Activated CD4-positive, alpha-beta memory T cell treated with anti-CD3 and anti-CD28 coated beads for 36 hours (primary cell): ENCODE measurements around the gene CEP250. TPM values are rescaled to one million over a fixed set of nuclear protein-coding genes. Genes with fewer than 3 reads are reported as not detected.

ENCODE experiments used
- CTCF ChIA-PET: fragments of 350-600 bp; sonication (Branson Sonifier 250); formaldehyde crosslinking; loops from one replicate; lab custom pipeline; 2021; ENCODE audit warnings: antibody characterized with exemption, inconsistent platforms; lab: Charles Lee
- POLR2A ChIA-PET: fragments of 350-600 bp; sonication (Branson Sonifier 250); formaldehyde crosslinking; loops from one replicate; lab custom pipeline; 2021; ENCODE audit warnings: antibody characterized with exemption; lab: Charles Lee
- DNase-seq: peaks from one replicate; pipeline ENCODE4 v3.0.0-alpha.2; 2020
- H3K27ac Mint-ChIP-seq: one replicate; pipeline ENCODE4 v1.8.0; 2021; ENCODE audit warnings: mixed read lengths
- H3K27me3 Mint-ChIP-seq: one replicate; pipeline ENCODE4 v1.8.0; 2021; ENCODE audit warnings: mixed read lengths
- H3K36me3 Mint-ChIP-seq: one replicate; pipeline ENCODE4 v1.8.0; 2021; ENCODE audit warnings: mixed read lengths
- H3K4me1 Mint-ChIP-seq: one replicate; pipeline ENCODE4 v1.8.0; 2021; ENCODE audit warnings: low read depth, mixed read lengths
- H3K4me3 Mint-ChIP-seq: one replicate; pipeline ENCODE4 v1.8.0; 2021; ENCODE audit warnings: mild to moderate bottlenecking, mixed read lengths
- H3K9me3 Mint-ChIP-seq: one replicate; pipeline ENCODE4 v1.8.0; 2021; ENCODE audit warnings: mixed read lengths
- intact Hi-C: fragments of 100-400 bp; cut with micrococcal nuclease; formaldehyde crosslinking; loops from one replicate; pipeline ENCODE4 v1.15.1; 2023
- total RNA-seq, 2 experiments: library from RNA; stranded (reverse); gene quantifications; one replicate each; pipeline ENCODE4 v1.2.3, GENCODE V29; 2021

CEP250 gene
- total RNA-seq, 2 experiments from 2014 or later, result 47.2 to 60.8 TPM

- ChIA-PET CTCF (no interaction called here), POLR2A (no interaction called here)
- H3K36me3 Mint-ChIP-seq, result peaks cover 10% of the 10 kb centered on the region
- no peak for DNase-seq
- no peaks in the 10 kb centered on the region for H3K4me1 Mint-ChIP-seq
- intact Hi-C loops, result no loop called here
- H3K4me3 Mint-ChIP-seq, result no peak overlapping the region
- H3K27ac Mint-ChIP-seq, result no peak overlapping the region
- H3K9me3 Mint-ChIP-seq, result no peaks in the 10 kb centered on the region
- no peaks in the 10 kb centered on the region for H3K27me3 Mint-ChIP-seq
Measured at GRCh38 chr20:35555951-35556645, 100.7 kb downstream of the CEP250 start.

- ChIA-PET POLR2A (no interaction called here), CTCF (no interaction called here)
- DNase-seq, result no peak
- Mint-ChIP-seq H3K9me3 (no peaks in the 10 kb centered on the region), H3K27ac (no peak overlapping the region), H3K4me1 (no peaks in the 10 kb centered on the region), H3K27me3 (no peaks in the 10 kb centered on the region), H3K4me3 (no peak overlapping the region), H3K36me3 (peaks cover 10% of the 10 kb centered on the region)
- intact Hi-C loops, result no loop called here
Measured at GRCh38 chr20:35556871-35557270, 101.5 kb downstream of the CEP250 start.

GRCh38 chr20:35558451-35558850 is 103.1 kb downstream of the CEP250 start:
- H3K27me3 Mint-ChIP-seq, result no peaks in the 10 kb centered on the region
- CTCF ChIA-PET, result no interaction called here
- intact Hi-C loops, result no loop called here
- no peak for DNase-seq
- peaks cover 10% of the 10 kb centered on the region for H3K36me3 Mint-ChIP-seq
- H3K4me1 Mint-ChIP-seq, result no peaks in the 10 kb centered on the region
- H3K4me3 Mint-ChIP-seq, result no peak overlapping the region
- POLR2A ChIA-PET, result no interaction called here
- no peak overlapping the region for H3K27ac Mint-ChIP-seq
- no peaks in the 10 kb centered on the region for H3K9me3 Mint-ChIP-seq

- Mint-ChIP-seq H3K4me3 (no peak overlapping the region), H3K27me3 (no peaks in the 10 kb centered on the region), H3K36me3 (peaks cover 10% of the 10 kb centered on the region), H3K27ac (no peak overlapping the region), H3K4me1 (no peaks in the 10 kb centered on the region), H3K9me3 (no peaks in the 10 kb centered on the region)
- ChIA-PET CTCF (no interaction called here), POLR2A (no interaction called here)
- no peak for DNase-seq
- intact Hi-C loops, result no loop called here
Measured at GRCh38 chr20:35559042-35559693, 103.8 kb downstream of the CEP250 start.

- DNase-seq, result no peak
- Mint-ChIP-seq H3K9me3 (no peaks in the 10 kb centered on the region), H3K27me3 (no peaks in the 10 kb centered on the region), H3K36me3 (peaks cover 9% of the 10 kb centered on the region), H3K4me3 (no peak overlapping the region), H3K4me1 (no peaks in the 10 kb centered on the region), H3K27ac (no peak overlapping the region)
- intact Hi-C loops, result no loop called here
- ChIA-PET POLR2A (no interaction called here), CTCF (no interaction called here)
Measured at GRCh38 chr20:35560105-35560511, 104.7 kb downstream of the CEP250 start.

GRCh38 chr20:35560541-35560940 is 105.1 kb downstream of the CEP250 start:
- no peaks in the 10 kb centered on the region for H3K9me3 Mint-ChIP-seq
- no peaks in the 10 kb centered on the region for H3K4me1 Mint-ChIP-seq
- CTCF ChIA-PET, result no interaction called here
- no peak for DNase-seq
- intact Hi-C loops, result no loop called here
- no peak overlapping the region for H3K4me3 Mint-ChIP-seq
- POLR2A ChIA-PET, result no interaction called here
- no peak overlapping the region for H3K27ac Mint-ChIP-seq
- H3K27me3 Mint-ChIP-seq, result no peaks in the 10 kb centered on the region
- H3K36me3 Mint-ChIP-seq, result peaks cover 7% of the 10 kb centered on the region

GRCh38 chr20:35561268-35561667 is 105.9 kb downstream of the CEP250 start:
- intact Hi-C loops, result no loop called here
- peaks cover 7% of the 10 kb centered on the region for H3K36me3 Mint-ChIP-seq
- peak; percentile 30 for DNase-seq
- H3K27me3 Mint-ChIP-seq, result no peaks in the 10 kb centered on the region
- no peaks in the 10 kb centered on the region for H3K4me1 Mint-ChIP-seq
- H3K4me3 Mint-ChIP-seq, result no peak overlapping the region
- POLR2A ChIA-PET, result no interaction called here
- no peak overlapping the region for H3K27ac Mint-ChIP-seq
- CTCF ChIA-PET, result no interaction called here
- H3K9me3 Mint-ChIP-seq, result no peaks in the 10 kb centered on the region

- no peaks in the 10 kb centered on the region for H3K27me3 Mint-ChIP-seq
- peaks cover 3% of the 10 kb centered on the region for H3K36me3 Mint-ChIP-seq
- no peak overlapping the region for H3K27ac Mint-ChIP-seq
- ChIA-PET CTCF (no interaction called here), POLR2A (no interaction called here)
- intact Hi-C loops, result no loop called here
- no peaks in the 10 kb centered on the region for H3K4me1 Mint-ChIP-seq
- no peak for DNase-seq
- H3K4me3 Mint-ChIP-seq, result no peak overlapping the region
- H3K9me3 Mint-ChIP-seq, result no peaks in the 10 kb centered on the region
Measured at GRCh38 chr20:35561671-35562070, 106.3 kb downstream of the CEP250 start.

- Mint-ChIP-seq H3K27me3 (no peaks in the 10 kb centered on the region), H3K9me3 (no peaks in the 10 kb centered on the region), H3K4me3 (no peak overlapping the region), H3K4me1 (no peaks in the 10 kb centered on the region), H3K36me3 (no peaks in the 10 kb centered on the region), H3K27ac (no peak overlapping the region)
- ChIA-PET POLR2A (no interaction called here), CTCF (no interaction called here)
- intact Hi-C loops, result no loop called here
- DNase-seq, result no peak
Measured at GRCh38 chr20:35562541-35563110, 107.2 kb downstream of the CEP250 start.

- H3K36me3 Mint-ChIP-seq, result no peaks in the 10 kb centered on the region
- DNase-seq, result no peak
- no peak overlapping the region for H3K27ac Mint-ChIP-seq
- H3K9me3 Mint-ChIP-seq, result no peaks in the 10 kb centered on the region
- H3K27me3 Mint-ChIP-seq, result peaks cover 2% of the 10 kb centered on the region
- H3K4me1 Mint-ChIP-seq, result no peaks in the 10 kb centered on the region
- H3K4me3 Mint-ChIP-seq, result no peak overlapping the region
- intact Hi-C loops, result no loop called here
- POLR2A ChIA-PET, result no interaction called here
- CTCF ChIA-PET, result interaction anchor here (1.0 kb wide), 1 partner anchor 37 kb away, joined by 3 read pairs; no protein-coding TSS in a partner anchor
Measured at GRCh38 chr20:35563834-35564233, 108.4 kb downstream of the CEP250 start.

- no peak for DNase-seq
- intact Hi-C loops, result no loop called here
- H3K9me3 Mint-ChIP-seq, result no peaks in the 10 kb centered on the region
- no peak overlapping the region for H3K27ac Mint-ChIP-seq
- ChIA-PET POLR2A (interaction anchor here (0.6 kb wide), 1 partner anchor 138 kb away, joined by 3 read pairs; no protein-coding TSS in a partner anchor), CTCF (no interaction called here)
- no peaks in the 10 kb centered on the region for H3K4me1 Mint-ChIP-seq
- no peaks in the 10 kb centered on the region for H3K36me3 Mint-ChIP-seq
- H3K4me3 Mint-ChIP-seq, result no peak overlapping the region
- H3K27me3 Mint-ChIP-seq, result peaks cover 2% of the 10 kb centered on the region
Measured at GRCh38 chr20:35564905-35565304, 109.5 kb downstream of the CEP250 start.

- H3K36me3 Mint-ChIP-seq, result peaks cover 2% of the 10 kb centered on the region
- no peaks in the 10 kb centered on the region for H3K4me1 Mint-ChIP-seq
- H3K4me3 Mint-ChIP-seq, result no peak overlapping the region
- peaks cover 2% of the 10 kb centered on the region for H3K27me3 Mint-ChIP-seq
- peaks cover 8% of the 10 kb centered on the region for H3K9me3 Mint-ChIP-seq
- POLR2A ChIA-PET, result interaction anchor here (0.6 kb wide), 1 partner anchor 98 kb away, joined by 3 read pairs; no protein-coding TSS in a partner anchor
- DNase-seq, result peak; percentile 16
- CTCF ChIA-PET, result no interaction called here
- no peak overlapping the region for H3K27ac Mint-ChIP-seq
- intact Hi-C loops, result no loop called here
Measured at GRCh38 chr20:35568645-35569044, 113.2 kb downstream of the CEP250 start.
